Hematopoietic multipotent progenitor cell treated with erythropoietin and hydrocortisone succinate and interleukin-3 and kit ligand, for 8 days (in vitro differentiated cells): Measurements from ENCODE around the gene GBP5.
"Not testable (repeated sequence)": the region's sequence is repeated elsewhere in the genome, so short reads cannot be mapped to it uniquely, and the experiment has no call there.

Source experiments
- DNase-seq: peaks from one replicate; pipeline ENCODE4 v3.0.0-alpha.2; 2015

Gene GBP5

GRCh38 chr1:89279011-89279466 is 6.4 kb upstream of the GBP5 start:
- no peak for DNase-seq

- no peak for DNase-seq
Observed at GRCh38 chr1:89277725-89278124, 5.1 kb upstream of the GBP5 start.

GRCh38 chr1:89276690-89277089 is 4.0 kb upstream of the GBP5 start:
- peak; percentile 19 for DNase-seq

- DNase-seq = no peak
Observed at GRCh38 chr1:89274411-89274857, 1.8 kb upstream of the GBP5 start.

- DNase-seq = no peak
Observed at GRCh38 chr1:89273324-89273778, 691 bp upstream of the GBP5 start.

GRCh38 chr1:89271341-89272015 is 1.2 kb downstream of the GBP5 start:
- DNase-seq = no peak

GRCh38 chr1:89270423-89270822 is 2.2 kb downstream of the GBP5 start:
- DNase-seq = no peak

GRCh38 chr1:89269277-89269676 is 3.4 kb downstream of the GBP5 start:
- no peak for DNase-seq

GRCh38 chr1:89262643-89263042 is 10.0 kb downstream of the GBP5 start:
- no peak for DNase-seq

GRCh38 chr1:89261926-89262515 is 10.6 kb downstream of the GBP5 start:
- DNase-seq = no peak

- no peak for DNase-seq
Observed at GRCh38 chr1:89260566-89261255, 11.9 kb downstream of the GBP5 start.

- DNase-seq = no peak
Observed at GRCh38 chr1:89260042-89260441, 12.6 kb downstream of the GBP5 start.

GRCh38 chr1:89259283-89259971 is 13.2 kb downstream of the GBP5 start:
- no peak for DNase-seq

GRCh38 chr1:89257041-89257440 is 15.6 kb downstream of the GBP5 start:
- no peak for DNase-seq

GRCh38 chr1:89255581-89255980 is 17.1 kb downstream of the GBP5 start:
- DNase-seq = not testable (repeated sequence)

- no peak for DNase-seq
Observed at GRCh38 chr1:89254658-89255287, 17.9 kb downstream of the GBP5 start.

- no peak for DNase-seq
Observed at GRCh38 chr1:89243046-89243445, 29.6 kb downstream of the GBP5 start.
